SK-N-SH (cell line): ENCODE results near the gene IGF2BP2.

Experiments
- EP300 ChIP-seq, 2 experiments: IDR thresholded peaks; 2 replicates each; pipeline versions ENCODE4 v1.4.0 to v1.6.1; 2012; ENCODE audit warnings: borderline replicate concordance in 1 of 2, low read depth in 1 of 2, low read length in 1 of 2
- FOSL2 ChIP-seq: IDR thresholded peaks from 2 replicates; pipeline ENCODE4 v1.4.0; 2012; ENCODE audit warnings: low read depth, mild to moderate bottlenecking, moderate library complexity, borderline replicate concordance
- FOXM1 ChIP-seq: IDR thresholded peaks from 2 replicates; pipeline ENCODE4 v1.4.0; 2012; ENCODE audit warnings: low read depth, mild to moderate bottlenecking
- GABPA ChIP-seq: IDR thresholded peaks from 2 replicates; pipeline ENCODE4 v1.4.0; 2012; ENCODE audit warnings: low read depth, mild to moderate bottlenecking
- GATA2 ChIP-seq: sonication (generic); formaldehyde crosslinking; IDR thresholded peaks from 2 replicates; pipeline ENCODE4 v1.5.0; 2020; ENCODE audit warnings: mild to moderate bottlenecking, missing genetic modification reagents
- MEF2A ChIP-seq: IDR thresholded peaks from 2 replicates; pipeline ENCODE4 v1.4.0; 2012; ENCODE audit warnings: low read depth, borderline replicate concordance
- NFIC ChIP-seq: IDR thresholded peaks from 2 replicates; pipeline ENCODE4 v1.4.0; 2012; ENCODE audit warnings: borderline replicate concordance
- NRF1 ChIP-seq: IDR thresholded peaks from 2 replicates; pipeline ENCODE4 v1.6.1; 2012; ENCODE audit warnings: low read depth, mild to moderate bottlenecking, low read length
- POLR2AphosphoS5 ChIP-seq: IDR thresholded peaks from 2 replicates; pipeline ENCODE4 v1.6.1; 2012; ENCODE audit warnings: low read depth, low read length
- RCOR1 ChIP-seq: fragments of 150-350 bp; IDR thresholded peaks from 2 replicates; pipeline ENCODE4 v1.6.1; 2017; ENCODE audit warnings: antibody characterized with exemption, low read length
- TAF1 ChIP-seq: IDR thresholded peaks from 2 replicates; pipeline ENCODE4 v1.6.1; 2012; ENCODE audit warnings: low read depth, mild to moderate bottlenecking, low read length, moderate library complexity, borderline replicate concordance
- TF ChIP-seq, protein P1 (sequence below): fragments of 200-600 bp; sonication (generic); IDR thresholded peaks from 2 replicates; pipeline ENCODE4 v1.6.1; 2017; ENCODE audit warnings: antibody characterized with exemption, mild to moderate bottlenecking, moderate library complexity

DNA sequence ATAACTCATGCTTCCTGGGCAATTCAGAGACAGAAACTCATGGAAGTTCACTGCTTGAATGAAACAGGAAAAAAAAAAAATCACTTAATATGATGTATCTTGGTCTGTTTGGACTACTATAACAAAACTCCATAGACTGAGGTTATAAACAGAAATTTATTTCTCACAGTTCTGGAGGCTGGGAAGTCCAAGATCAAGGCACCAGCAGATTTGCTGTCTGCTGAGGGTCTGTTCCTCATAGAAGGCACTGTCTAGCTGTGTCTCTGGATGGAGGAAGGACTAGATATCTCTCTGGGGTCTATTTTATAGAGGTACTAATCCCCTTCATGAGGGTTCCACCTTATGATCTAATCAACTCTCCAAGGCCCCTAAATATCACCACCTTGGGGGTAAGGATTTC is 119.3 kb downstream of the IGF2BP2 start:
- TF ChIP-seq, protein P1, sequence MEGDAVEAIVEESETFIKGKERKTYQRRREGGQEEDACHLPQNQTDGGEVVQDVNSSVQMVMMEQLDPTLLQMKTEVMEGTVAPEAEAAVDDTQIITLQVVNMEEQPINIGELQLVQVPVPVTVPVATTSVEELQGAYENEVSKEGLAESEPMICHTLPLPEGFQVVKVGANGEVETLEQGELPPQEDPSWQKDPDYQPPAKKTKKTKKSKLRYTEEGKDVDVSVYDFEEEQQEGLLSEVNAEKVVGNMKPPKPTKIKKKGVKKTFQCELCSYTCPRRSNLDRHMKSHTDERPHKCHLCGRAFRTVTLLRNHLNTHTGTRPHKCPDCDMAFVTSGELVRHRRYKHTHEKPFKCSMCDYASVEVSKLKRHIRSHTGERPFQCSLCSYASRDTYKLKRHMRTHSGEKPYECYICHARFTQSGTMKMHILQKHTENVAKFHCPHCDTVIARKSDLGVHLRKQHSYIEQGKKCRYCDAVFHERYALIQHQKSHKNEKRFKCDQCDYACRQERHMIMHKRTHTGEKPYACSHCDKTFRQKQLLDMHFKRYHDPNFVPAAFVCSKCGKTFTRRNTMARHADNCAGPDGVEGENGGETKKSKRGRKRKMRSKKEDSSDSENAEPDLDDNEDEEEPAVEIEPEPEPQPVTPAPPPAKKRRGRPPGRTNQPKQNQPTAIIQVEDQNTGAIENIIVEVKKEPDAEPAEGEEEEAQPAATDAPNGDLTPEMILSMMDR = no peak
- TF ChIP-seq FOXM1 = no peak
- TF ChIP-seq RCOR1 = no peak
- TF ChIP-seq EP300 (IDR thresholded peaks at IDR 0.05; ENCODE audit: borderline replicate concordance in 1 of 2, low read depth in 1 of 2, low read length in 1 of 2) = no peak
- TF ChIP-seq TAF1 = no peak
- TF ChIP-seq NFIC = no peak
- TF ChIP-seq GABPA = no peak
- TF ChIP-seq NRF1 = no peak
- no peak for TF ChIP-seq POLR2AphosphoS5
- TF ChIP-seq MEF2A = no peak
- no peak for TF ChIP-seq GATA2
- TF ChIP-seq FOSL2 = no peak
